OCI-M2 (cell line): ENCODE data around the gene GMCL2.
"Not testable (repeated sequence)": the region's sequence is repeated elsewhere in the genome, so short reads cannot be mapped to it uniquely, and the experiment has no call there.

Source experiments
- DNase-seq: peaks from one replicate; lab custom pipeline; 2025; ENCODE audit not compliant: unreplicated experiment; lab: John Stamatoyannopoulos, UW

Gene GMCL2

GRCh38 chr5:178187014-178187413, at the start of gene GMCL2:
Gene GMCL2 (minus strand): TSS chr5:178187371. CDS start chr5:178187299, 72 bp downstream.
- DNase-seq = no peak

GRCh38 chr5:178236679-178237078, 49.5 kb upstream of the GMCL2 start:
- DNase-seq = no peak

GRCh38 chr5:178236126-178236525, 49.0 kb upstream of the GMCL2 start:
- no peak for DNase-seq

- DNase-seq = no peak
These were observed 48.4 kb upstream of the GMCL2 start for GRCh38 chr5:178235588-178235974.

- peak; percentile 31 for DNase-seq
These were observed 47.8 kb upstream of the GMCL2 start for GRCh38 chr5:178234750-178235587.

- no peak for DNase-seq
These were observed 47.1 kb upstream of the GMCL2 start for GRCh38 chr5:178234121-178234749.

GRCh38 chr5:178232920-178233429, 45.8 kb upstream of the GMCL2 start:
- no peak for DNase-seq

GRCh38 chr5:178232124-178232919, 45.2 kb upstream of the GMCL2 start, which contains the start of gene PHYKPL:
Gene PHYKPL (minus strand): TSS chr5:178232802. CDS start chr5:178232550, 252 bp downstream.
- no peak for DNase-seq

GRCh38 chr5:178231539-178232123, 44.5 kb upstream of the GMCL2 start:
- no peak for DNase-seq

GRCh38 chr5:178230879-178231538, 43.8 kb upstream of the GMCL2 start:
- no peak for DNase-seq

- DNase-seq = no peak
These were observed 42.7 kb upstream of the GMCL2 start for GRCh38 chr5:178229861-178230260.

GRCh38 chr5:178229111-178229510, 41.9 kb upstream of the GMCL2 start:
- DNase-seq = not testable (repeated sequence)

GRCh38 chr5:178228609-178229008, 41.4 kb upstream of the GMCL2 start:
- DNase-seq = no peak

- DNase-seq = no peak
These were observed 40.8 kb upstream of the GMCL2 start for GRCh38 chr5:178227929-178228328.

GRCh38 chr5:178227138-178227659, 40.0 kb upstream of the GMCL2 start:
- no peak for DNase-seq

GRCh38 chr5:178225174-178225573, 38.0 kb upstream of the GMCL2 start:
- DNase-seq = no peak

- DNase-seq = no peak
These were observed 37.2 kb upstream of the GMCL2 start for GRCh38 chr5:178224403-178224802.

GRCh38 chr5:178223828-178224335, 36.7 kb upstream of the GMCL2 start:
- DNase-seq = no peak

- DNase-seq = no peak
These were observed 36.1 kb upstream of the GMCL2 start for GRCh38 chr5:178223196-178223773.

- no peak for DNase-seq
These were observed 35.1 kb upstream of the GMCL2 start for GRCh38 chr5:178222292-178222691.
